Measurements from ENCODE around the gene PAX8. TPM values are rescaled to one million over a fixed set of nuclear protein-coding genes. Genes with fewer than 3 reads are reported as not detected.

The PAX8 gene
- total and polyA plus RNA-seq, 2 experiments from 2014 or later, result 0.21 to 0.32 TPM

GRCh38 chr2:113216321-113216720 is 62.4 kb downstream of the PAX8 start:
- H3K4me3 Mint-ChIP-seq, result no peak overlapping the region
- peaks cover 14% of the 10 kb centered on the region for H3K27me3 Mint-ChIP-seq (ENCODE audit: insufficient read depth, low read depth, poor library complexity)
- Histone ChIP-seq H2AFZ (no peak overlapping the region), H3K4me2 (no peak overlapping the region), H4K20me1 (replicated peaks; ENCODE audit: insufficient read depth) (no peaks in the 10 kb centered on the region), H3K27me3 (ENCODE audit: insufficient read depth) (no peaks in the 10 kb centered on the region), H3K36me3 (ENCODE audit: insufficient read depth) (no peaks in the 10 kb centered on the region), H3K27ac (ENCODE audit: low read depth) (no peak overlapping the region), H3K4me1 (ENCODE audit: insufficient read depth) (peaks cover 9% of the 10 kb centered on the region; the same call in 1 of the 2 replicates), H3K79me2 (replicated peaks; ENCODE audit: insufficient read depth) (no peaks in the 10 kb centered on the region), H3F3A (replicated peaks; ENCODE audit: low read depth) (no peaks in the 10 kb centered on the region), H3K9me2 (ENCODE audit: insufficient read depth) (no peaks in the 10 kb centered on the region), H3K4me3 (no peak overlapping the region)
- no peak for DNase-seq (ENCODE audit: low spot score)
- no peaks in the 10 kb centered on the region; the same call in 2 of the 3 replicates for H3K36me3 Mint-ChIP-seq (ENCODE audit: low read depth)
- ATAC-seq, result no peak
- no peaks in the 10 kb centered on the region; the same call in 2 of the 3 replicates for H3K9me3 Mint-ChIP-seq
- no peak overlapping the region for H3K27ac Mint-ChIP-seq
- peaks cover 34% of the 10 kb centered on the region for H3K4me1 Mint-ChIP-seq
- TF ChIP-seq ZNF331 (CRISPR knock-in tag; IDR thresholded peaks at IDR 0.05; ENCODE audit: low read depth) (no peak), ZNF114 (CRISPR knock-in tag; IDR thresholded peaks at IDR 0.05) (no peak), EZH2phosphoT487 (IDR thresholded peaks at IDR 0.05; ENCODE audit: unreplicated experiment) (no peak)

- H3K9me3 Mint-ChIP-seq, result no peaks in the 10 kb centered on the region; the same call in 2 of the 3 replicates
- no peaks in the 10 kb centered on the region for H3K9me2 ChIP-seq (ENCODE audit: insufficient read depth)
- H3K36me3 ChIP-seq (ENCODE audit: insufficient read depth), result no peaks in the 10 kb centered on the region
- H3K27me3 ChIP-seq (ENCODE audit: insufficient read depth), result no peaks in the 10 kb centered on the region
- no peak overlapping the region for H3K27ac Mint-ChIP-seq
- ATAC-seq (no peak), DNase-seq (ENCODE audit: low spot score) (no peak)
- no peak overlapping the region for H3K27ac ChIP-seq (ENCODE audit: low read depth)
- H3K36me3 Mint-ChIP-seq (ENCODE audit: low read depth), result no peaks in the 10 kb centered on the region; the same call in 2 of the 3 replicates
- no peak overlapping the region for H3K4me2 ChIP-seq
- peaks cover 36% of the 10 kb centered on the region for H3K4me1 Mint-ChIP-seq
- no peaks in the 10 kb centered on the region for H4K20me1 ChIP-seq (replicated peaks; ENCODE audit: insufficient read depth)
- H3K4me1 ChIP-seq (ENCODE audit: insufficient read depth), result peaks cover 12% of the 10 kb centered on the region; the same call in 1 of the 2 replicates
- H3F3A ChIP-seq (replicated peaks; ENCODE audit: low read depth), result no peaks in the 10 kb centered on the region
- no peak overlapping the region for H3K4me3 Mint-ChIP-seq
- no peak overlapping the region for H2AFZ ChIP-seq
- H3K27me3 Mint-ChIP-seq (ENCODE audit: insufficient read depth, low read depth, poor library complexity), result peaks cover 14% of the 10 kb centered on the region
- H3K79me2 ChIP-seq (replicated peaks; ENCODE audit: insufficient read depth), result no peaks in the 10 kb centered on the region
- no peak overlapping the region for H3K4me3 ChIP-seq
- TF ChIP-seq ZNF462 (CRISPR knock-in tag; IDR thresholded peaks at IDR 0.05) (no peak), ZNF331 (CRISPR knock-in tag; IDR thresholded peaks at IDR 0.05; ENCODE audit: low read depth) (no peak), JUNB (IDR thresholded peaks at IDR 0.05; ENCODE audit: unreplicated experiment) (no peak), EZH2phosphoT487 (IDR thresholded peaks at IDR 0.05; ENCODE audit: unreplicated experiment) (no peak), POLR2AphosphoS5 (IDR thresholded peaks at IDR 0.05; ENCODE audit: low read depth) (no peak), CREB1 (CRISPR knock-in tag; IDR thresholded peaks at IDR 0.05; ENCODE audit: low read depth) (no peak), STAT1 (IDR thresholded peaks at IDR 0.05; ENCODE audit: unreplicated experiment) (no peak), ETS1 (IDR thresholded peaks at IDR 0.05) (no peak), CTCF (conservative IDR thresholded peaks at IDR 0.05; ENCODE audit: low read depth in 2 of 2) (no peak), NANOG (IDR thresholded peaks at IDR 0.05; ENCODE audit: borderline replicate concordance) (no peak), EZH2 (IDR thresholded peaks at IDR 0.05; ENCODE audit: low read depth, unreplicated experiment) (no peak), ZNF114 (CRISPR knock-in tag; IDR thresholded peaks at IDR 0.05) (no peak)
Observed at GRCh38 chr2:113215056-113215455, 63.7 kb downstream of the PAX8 start.

All from GM23338 (cell line).